ENCODE results near the gene NR2F1-AS1.
A peak's percentile ranks its signal among the peaks of the same experiment; 100 is the strongest.

The NR2F1-AS1 gene

DNA sequence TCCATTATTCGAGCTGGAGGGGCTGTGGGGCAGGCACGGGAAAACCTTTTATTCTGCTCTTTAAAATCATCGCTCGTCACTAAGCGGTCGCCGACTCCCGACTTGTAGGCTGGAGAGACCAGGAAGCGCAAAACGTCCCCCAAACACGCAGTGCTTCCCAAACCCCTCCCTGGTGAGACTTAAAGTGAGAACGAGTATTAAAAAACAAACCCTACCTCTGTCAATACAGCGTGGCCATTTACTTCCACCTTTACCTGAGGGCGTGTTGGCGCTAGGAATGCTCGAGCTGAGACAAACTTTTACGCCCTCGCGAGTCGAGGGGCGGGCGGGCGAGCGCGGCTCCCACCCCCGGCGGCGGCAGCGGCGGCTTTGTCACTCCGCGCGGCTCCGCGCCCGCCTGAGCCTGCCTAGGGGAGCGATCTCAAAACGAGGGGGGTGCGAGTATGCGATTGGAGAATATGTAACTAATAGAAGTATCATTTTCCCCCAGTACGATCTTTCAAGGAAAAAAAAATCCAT lies at the start of gene NR2F1-AS1:
Gene NR2F1-AS1 (minus strand): TSS at position 293 of the 519 bp plus-strand sequence.
- DNase-seq = peak; percentile 64

DNA sequence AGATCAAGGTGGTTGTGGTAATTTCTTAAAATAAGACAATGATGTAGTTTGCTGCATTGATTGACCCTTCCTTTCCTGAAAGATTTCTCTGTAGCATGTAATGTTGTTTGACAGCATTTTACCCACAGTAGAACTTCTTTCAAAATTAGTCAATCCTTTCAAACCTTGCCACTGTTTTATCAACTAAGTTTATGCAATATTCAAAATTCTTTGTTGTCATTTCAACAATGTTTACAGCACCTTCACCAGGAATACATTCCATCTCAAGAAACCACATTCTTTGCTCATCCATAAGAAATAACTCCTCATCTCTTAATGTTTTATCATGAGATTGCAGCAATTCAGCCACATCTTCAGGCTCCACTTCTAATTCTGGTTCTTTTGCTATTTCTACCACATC lies 45.8 kb upstream of the NR2F1-AS1 start:
- no peak for DNase-seq

DNA sequence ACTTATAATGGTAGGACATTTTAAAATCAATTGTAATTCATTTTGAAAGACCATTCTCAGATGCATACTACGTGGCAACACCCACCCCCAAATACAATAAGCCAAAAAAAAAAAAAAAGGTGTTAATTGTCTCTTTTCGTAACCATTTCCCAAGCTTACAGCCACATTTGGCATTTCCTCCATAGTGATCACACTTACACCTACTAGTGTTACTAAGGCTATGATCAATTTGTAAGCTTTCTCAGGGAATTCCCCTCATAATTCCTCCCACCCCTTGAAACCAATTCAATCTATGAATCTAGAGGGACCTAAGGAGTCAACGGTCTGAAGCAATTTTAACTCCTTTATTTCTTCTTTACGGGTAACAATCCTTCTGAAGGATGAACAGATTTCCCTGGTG lies 42.1 kb upstream of the NR2F1-AS1 start:
- DNase-seq = no peak

DNA sequence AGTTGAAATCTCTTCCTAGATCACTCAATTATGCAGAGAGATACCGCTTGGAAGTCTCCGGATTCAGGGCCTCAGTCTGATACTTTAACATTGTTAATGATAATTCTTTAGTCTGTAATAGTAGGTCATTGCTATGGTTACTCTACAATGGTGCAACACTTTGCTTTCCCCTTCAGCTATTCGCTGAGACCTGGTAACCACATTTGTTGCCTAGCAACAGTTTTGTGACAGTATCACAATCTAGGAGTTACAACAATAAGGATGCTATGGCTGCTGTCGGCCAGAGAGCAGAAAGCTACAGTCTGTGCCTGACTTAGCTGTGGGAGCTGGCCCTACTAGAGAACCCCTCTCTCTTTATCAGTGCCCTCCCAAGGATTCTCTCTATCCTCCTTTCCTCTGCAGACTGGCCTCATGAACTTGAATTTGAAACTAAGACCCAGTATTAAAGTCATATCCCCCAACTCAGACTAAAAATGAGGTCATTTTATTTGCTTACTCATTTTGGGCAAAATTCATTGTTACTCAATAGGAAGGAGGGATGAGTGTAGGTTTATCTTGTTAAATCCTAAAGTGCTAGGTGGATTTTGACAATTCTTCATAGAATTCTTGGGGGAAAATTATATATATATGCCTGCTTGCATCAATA lies 41.3 kb upstream of the NR2F1-AS1 start:
- DNase-seq = no peak

DNA sequence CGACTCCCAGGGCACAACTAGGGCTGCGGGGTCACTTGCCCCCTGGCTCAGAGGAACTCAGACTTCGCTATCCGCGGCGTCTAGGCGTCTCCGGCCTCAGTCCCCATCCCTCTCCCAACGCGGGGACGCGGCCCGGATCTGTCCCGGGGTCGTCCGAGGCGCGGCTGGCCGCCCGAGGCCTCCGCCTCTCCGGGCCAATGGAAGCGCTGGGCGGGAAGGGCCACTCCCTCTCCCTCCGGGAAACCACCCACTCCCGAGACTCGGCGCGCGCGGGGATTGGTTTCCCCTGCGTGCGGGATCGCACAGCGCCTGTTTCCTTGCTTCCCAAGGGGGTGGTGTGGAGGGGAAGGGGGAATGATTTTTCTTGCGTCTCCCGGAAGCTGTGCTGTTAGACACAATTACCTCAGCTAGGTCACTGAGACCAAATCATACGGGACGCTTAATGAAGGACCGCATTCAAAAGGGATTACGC lies 40.3 kb upstream of the NR2F1-AS1 start:
- no peak for DNase-seq

DNA sequence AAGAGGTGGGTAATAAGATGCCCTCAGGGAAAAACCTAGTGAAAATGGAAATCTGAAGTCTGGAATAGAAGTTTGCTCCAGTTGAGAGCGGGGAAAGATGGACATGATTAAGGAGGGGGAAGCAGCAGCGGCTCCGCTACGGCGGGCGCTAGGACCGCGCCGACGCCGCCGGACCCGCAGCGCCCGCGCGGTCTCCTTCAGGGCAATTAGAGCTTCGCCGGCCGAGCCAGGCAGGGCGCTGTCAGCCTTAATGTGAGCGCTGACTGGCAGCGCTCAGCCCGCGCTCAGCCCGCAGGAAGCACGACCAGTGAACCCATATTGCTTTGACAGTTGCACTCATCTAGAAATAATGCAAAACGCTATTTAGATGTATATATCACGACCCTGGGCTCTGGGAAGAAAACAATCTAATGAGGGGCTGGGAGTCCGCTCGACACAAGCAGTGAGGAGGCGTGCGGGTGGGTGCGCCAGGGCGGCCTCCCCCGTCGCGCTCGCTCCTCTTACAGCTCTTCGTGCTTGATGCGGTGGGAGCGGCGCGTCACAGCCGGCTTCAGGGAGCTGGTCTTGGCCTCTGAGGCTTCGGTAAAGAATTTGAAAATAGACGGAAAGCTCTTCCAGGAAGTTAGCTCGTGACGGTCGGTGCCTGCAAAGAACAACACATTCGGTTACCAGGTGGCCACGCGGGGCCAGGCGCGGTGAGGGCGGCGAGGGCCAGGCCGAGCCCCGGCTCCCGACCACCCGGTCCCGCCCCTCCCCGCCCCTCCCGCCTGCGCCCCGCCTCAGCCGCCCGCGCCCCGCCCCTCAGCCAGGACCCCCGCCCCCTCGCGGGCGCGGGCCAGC lies 39.7 kb upstream of the NR2F1-AS1 start:
- peak; percentile 75 for DNase-seq

DNA sequence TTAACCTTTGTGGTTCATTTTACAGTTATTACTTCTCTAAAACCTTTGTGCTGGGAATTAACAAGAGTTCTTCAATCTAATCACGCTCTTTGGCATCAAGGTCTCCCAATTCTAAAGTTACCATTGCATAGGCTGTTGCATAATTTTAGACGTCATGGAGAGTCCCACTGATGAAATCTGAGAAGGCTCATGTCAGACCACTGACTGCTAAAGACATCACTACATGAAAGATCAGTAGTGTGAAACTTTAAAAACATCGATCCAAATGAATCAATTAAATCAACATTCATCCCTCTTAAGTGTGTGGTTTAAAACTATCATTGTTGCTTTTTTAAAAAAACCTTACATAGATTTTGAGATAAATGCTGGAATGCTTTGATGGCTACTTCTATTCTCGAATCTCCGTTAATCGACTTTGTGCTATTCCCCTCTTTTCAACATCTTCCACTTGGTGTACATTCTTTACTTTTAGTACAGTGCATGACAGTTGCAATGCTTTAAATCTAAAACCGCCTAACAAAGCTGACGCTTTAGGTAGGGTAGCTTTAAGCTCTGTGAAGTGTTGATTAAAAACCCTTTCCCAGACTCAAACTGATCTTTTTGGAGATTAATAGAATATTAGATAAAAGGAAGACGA lies 35.6 kb upstream of the NR2F1-AS1 start:
- no peak for DNase-seq

DNA sequence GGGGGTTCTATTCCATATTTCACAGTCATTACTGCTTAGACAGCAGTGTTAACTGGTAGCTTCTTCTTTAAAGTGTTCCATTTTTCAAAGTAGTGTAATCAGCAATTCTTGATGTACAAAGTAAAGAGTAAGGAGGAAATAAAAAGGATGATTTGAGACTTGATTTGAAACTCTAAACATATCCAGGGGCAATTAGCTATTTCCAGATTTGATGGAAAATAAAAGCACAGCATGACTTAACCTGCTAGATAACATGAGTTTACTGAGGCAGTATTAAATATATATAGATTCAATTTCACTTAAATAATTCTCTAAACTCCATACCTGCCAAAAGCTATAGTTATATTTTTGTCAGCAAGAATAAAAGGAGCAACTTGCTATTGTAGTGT lies 31.8 kb upstream of the NR2F1-AS1 start:
- DNase-seq = no peak

DNA sequence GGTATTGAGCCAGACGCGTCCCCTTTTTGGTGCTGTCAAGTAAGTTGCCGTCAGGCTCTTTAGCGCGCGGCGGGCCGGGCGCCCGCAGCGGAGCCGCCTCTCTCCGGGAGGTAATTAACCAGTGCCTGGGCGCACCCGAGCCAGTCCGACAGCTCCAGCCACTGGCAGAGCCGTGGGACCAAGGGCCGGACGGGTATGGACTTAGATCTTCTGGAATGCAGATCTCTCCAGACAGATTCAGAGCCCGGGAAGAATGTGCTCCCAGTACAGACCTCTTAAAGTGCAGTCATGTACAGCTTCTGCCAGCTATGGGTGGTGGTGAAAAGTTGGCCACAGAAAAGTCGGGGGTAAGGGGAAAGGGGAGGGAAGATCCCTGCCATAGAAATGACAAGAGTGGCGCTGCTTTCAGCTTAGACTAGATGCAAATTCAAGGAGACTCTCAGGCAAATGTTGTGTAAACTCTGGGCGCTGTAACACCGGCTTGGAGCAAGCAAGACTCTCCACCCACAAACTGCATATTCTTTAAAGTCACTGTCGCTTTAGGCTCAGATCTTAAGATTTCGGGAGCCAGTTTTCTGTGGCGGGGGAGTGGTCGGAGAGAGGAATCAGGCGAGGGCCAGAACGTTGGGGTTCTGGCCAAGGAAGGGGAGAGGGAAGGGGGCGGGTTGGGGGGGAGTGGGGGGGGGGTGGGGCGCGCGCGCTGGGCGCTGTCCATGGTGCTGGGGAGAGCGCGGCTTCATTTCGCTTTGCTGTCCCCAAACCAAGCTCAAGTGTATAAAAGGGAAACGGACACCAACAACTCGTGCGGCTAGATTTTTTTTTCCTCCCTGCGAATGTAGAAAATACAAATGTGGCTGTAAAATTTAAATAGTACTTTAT lies 31.2 kb upstream of the NR2F1-AS1 start:
- peak; percentile 84 for DNase-seq

DNA sequence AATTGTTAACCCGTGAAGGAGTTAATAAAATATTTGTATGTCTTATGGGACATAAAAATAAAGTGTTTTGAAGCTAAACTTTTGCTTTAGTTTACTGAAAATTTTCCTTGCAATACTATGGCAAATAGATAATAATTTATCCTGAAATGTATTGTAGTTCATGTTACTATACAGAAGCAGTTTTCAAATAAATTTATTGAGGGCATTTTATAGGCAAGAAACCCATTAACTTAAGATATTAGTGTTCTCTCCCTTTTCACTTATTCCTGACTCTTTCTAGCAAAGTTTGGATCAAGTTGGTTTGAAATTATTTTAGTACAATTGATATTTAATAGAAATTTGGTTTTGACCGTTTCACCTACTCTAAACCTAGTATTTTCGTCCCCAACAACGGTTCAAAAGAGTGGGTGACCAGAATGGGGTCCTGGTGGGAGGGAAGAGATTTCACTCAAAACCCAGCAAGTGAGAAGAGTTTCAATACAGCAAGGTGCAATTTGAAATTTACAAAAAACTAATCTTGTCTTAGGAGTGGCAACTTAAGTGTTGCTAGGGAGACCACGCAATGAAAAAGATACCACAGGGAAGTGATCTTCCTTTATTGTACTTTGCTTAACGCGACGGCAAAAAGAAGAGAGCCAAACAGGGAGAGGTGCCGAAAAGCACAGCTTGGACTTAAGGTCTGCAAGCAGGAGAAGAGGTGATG lies 30.4 kb upstream of the NR2F1-AS1 start:
- DNase-seq = no peak

DNA sequence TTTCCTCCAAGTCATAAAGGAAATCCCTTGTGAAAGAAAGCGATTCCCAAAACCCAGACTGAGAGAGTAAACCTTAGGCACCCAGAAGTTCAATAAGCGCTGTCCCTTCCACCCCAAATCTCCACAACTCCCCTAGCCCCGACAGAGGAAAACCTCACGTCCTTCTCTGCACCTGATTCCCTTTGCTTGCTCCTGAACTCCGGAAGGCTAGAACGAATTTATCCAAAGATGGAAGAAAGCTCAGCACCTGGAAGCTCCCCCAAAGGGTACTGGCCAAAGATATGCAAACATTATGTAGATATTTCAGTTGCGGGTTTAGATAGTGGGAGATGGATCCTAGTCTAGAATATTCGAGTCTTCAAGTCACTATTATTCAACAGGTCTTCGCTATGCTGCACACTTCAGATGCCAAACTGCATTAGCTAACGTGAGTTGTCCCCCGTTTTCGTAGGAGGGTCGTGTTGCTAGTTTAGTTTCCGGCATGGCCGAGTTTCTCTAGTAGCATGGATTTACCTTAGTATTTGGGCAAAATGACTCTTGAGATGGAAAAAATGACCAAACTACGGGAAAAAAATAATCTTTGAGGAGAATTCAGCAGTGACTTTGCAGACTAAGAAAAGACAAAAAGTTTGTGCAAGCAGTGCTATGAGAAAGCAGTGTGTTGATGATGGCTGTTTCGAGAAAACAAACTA lies 29.7 kb upstream of the NR2F1-AS1 start:
- DNase-seq = no peak

DNA sequence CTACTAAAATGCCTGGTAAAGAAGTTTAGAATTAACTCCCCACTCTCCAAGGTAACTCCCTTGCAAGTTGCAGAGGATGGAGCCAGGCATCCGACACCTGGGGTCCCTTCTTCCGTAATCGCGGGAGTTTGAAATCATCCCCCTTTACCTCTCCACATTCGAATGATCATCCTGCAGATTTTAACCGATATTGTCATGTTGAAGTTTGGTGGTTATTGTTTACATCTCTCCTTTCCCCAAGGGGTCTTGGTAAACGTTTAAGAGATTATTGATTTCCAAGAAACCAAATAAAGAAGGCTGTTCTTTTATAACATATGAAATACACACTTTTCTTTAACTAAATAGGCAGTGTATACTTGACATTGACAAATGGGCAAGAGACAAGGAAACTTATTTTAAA lies 28.7 kb upstream of the NR2F1-AS1 start:
- DNase-seq = no peak

DNA sequence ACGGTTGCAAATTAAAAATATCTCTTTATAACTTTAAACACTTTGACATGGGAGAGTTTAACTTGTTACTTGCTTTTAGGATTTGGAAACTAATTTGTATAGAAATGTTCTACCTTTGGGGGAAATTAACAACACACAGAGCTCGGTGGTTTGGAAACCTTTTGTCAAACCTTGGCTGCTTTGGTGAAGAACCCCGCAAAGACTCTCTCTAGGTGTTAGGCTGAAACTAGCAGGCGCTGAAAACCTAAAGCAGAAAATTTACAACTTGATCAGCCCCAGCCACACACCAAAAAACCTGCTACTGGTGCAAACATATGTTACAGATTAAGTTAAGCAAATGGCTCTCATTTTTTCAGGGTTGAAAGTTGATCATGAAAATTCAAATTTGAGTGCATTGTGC lies 27.8 kb upstream of the NR2F1-AS1 start:
- no peak for DNase-seq

DNA sequence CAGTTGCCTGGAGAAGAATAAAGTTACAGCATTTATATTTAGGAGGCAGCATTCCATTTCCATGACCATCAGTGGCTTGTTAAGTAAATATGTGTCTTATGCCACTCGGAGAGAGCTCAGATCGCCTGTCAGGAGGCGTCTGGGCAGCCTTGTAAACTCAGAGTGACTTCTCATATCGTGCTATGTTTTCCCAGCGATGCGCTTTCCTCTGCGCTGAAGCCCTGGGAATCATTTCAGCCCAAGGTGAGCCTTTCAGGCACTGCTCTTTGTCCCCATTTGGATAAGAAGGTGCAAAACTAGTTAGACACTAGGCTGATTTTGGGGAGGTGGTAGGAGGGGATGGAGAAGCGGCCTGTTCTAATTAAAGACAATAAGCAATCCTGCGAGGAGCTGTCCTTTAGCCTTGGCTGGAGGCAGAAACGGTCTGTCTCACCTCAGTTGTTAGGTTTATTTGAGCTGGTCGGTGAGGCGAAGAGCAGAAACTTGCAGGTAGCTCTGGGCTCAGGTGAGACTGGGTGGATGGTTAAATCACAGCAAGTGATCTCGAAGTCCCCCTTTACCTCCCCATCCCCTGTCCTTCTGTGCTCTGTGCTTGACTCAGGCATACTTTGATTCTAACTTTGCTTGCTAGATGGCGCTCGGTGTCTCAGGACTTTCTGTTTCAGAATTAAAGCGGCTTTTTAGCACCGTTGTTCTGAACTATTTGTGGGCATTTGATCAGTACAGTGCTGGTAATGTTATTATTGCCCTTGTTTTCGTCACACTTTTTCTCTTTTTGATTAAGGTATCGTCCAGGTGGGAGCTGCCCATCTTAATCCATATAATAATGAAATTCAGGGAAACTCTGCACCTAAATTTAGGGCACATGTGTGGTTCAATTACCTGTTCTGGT lies 26.6 kb upstream of the NR2F1-AS1 start:
- DNase-seq = no peak

DNA sequence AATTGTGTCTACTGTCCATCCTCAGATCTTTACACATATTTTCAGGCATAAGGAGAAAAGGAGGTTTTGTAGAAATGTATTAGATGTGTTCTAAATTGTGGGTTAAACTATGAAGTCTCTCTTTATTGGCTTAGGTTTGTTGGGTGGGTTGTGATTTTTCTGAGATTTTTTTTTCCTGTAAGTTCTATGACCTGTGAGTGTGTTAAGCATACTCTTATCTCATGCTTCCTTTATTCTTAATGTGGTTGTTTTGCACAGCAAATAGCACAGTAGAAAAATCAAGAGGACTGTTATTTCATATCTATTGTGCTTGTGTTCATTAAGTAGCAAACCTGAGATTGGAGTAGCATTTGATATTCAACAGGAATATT lies 25.3 kb upstream of the NR2F1-AS1 start:
- DNase-seq = no peak

DNA sequence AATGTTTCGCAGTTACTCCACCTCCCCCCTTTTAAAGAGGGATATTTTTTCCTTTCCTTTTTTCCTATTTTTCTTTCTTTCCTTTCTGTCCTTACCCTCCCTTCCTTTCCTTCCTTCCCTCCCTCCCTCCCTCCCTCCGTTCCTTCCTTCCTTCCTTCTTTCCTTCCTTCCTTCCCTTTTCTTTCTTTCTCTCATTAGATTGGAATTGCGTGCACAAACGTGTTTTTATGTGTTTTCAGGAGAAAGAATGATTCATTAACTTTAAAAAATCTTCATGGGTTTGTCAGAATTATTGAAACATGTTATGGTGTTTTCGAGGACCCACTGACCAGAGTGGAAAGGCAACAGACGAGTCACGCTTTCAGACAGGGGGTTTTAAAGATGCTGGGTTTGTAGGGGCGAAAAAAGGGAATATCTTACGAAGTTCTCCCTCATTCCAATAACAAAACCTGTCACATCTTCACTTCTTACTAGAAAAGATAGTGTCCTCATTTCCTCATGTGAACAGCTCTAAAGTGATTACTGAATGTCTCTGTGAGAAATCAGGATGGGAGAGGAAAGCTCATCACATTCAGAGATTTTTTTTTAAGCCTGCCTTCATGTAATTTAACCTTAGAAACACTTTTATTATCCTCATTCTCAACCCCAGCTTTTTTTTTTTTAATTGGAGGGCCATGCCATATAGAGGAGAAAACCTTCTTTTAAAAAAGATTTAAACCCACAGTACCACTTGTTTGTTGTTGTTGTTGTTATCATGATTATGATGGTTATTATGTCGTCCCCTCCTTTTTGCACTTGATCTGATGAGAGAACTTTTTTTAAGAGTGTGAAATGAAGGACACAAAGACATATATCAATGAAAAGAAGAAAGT lies 23.9 kb upstream of the NR2F1-AS1 start:
- no peak for DNase-seq

DNA sequence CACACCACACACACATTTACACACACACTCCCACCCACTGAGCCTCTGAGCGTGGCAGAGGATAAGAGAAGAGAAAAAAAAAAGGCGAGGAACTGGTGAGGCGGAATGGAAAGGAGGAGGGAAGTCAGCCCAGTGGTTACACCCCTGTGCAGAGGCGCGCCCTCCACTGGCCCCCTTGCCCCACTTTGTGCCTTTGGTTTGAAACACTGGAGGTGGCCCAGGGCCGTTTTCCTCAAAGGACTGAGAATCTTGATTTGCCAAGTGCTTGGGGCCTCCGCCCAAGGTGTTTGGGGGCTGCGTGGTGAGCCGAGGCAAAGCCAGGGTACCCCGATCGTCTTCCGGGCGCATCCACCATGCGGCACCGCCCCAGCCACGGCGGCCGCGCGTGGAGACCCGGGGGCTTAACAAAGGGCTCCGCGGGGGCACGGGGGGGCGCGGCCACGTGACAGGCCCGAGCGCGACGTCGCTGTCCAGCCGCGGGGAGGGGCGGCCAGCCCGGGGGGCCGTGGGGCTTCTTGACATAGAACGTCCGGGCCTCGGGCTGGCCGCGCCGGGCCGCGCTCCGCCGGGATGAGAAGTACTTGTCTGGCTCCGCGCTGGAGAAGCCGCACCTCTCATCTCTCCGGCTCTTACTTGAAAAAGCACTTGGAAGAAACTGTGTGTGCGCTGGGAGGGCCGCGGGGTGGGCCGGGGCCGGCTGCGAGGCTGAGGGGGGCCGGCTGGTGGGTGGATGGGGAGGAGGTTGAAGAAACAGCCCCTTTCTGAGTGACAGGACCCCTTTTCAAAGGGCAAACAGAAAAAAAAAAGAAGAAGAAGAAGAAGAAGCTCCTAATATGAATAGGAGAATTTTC lies 23.0 kb upstream of the NR2F1-AS1 start:
- peak; percentile 57 for DNase-seq

DNA sequence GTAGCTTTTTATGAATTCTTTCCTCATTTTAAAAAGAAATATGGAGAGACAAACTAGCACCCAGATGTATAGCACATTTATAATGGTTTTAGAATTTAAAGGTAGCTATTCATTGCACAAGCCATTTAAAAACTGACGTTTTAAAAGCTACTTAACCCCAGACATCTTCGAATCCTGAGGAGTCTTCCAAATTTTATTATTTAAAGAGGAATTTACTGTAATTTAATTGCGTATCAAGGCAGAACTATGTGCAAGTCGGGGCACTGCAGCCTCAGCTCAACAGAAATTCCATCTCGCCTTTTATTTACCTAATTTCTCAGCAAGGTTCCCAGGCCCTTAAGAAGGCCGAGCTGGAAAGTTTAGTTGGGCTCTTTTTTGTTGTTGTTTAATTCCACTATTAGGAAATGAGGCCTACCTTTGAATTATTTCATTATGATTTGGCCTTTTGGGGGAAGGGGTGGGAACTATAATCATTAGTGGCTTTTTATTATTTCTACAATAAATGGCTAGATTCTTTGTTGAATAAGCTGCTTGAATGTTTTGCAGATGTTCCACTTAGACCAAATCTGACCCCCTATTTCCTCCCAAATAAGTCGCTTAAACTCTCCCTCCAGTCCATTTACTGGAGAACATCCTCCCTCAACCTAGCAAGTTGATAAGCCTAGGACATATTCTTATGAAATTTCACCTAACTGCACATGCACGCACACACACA lies 22.2 kb upstream of the NR2F1-AS1 start:
- DNase-seq = no peak

All from right forelimb (tissue), 1 donor.